ENCODE results near the gene ANKRD65.

Gene ANKRD65

DNA sequence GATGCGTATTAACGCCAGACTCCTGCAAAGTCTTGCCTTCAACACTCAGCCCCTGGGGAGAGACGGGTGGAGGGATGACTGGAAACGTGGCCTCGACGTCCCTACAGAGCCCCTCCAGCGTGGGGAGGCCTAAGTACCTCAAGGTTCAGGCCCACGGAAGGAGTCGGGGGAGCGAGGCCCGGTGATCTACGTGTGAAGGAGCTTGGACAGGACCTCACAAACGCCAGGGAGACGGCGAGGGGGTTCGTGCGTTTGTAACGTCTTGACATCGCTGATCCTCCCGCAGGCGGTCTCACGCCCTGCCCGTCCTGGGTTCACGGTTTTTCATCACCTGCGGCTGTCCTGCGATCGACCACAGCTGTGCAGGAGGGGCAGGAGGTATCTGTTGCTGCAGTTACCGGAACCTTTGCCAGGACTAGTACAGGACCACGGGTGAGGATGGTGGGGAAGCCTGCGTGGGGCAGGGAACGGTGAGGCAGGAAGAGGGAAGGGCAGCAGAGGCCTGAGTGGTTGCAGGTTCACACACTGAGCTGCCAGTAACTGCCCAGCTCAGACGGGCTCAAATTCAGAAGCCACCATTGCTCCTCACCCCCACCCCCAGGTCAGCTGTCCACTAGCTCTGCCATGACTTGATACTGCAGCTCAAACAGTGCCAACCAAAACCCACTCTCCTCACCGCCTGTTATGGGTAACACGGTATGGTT is 21.1 kb downstream of the ANKRD65 start:
- peak; percentile 41; the same call in 1 of the 2 replicates for TF ChIP-seq ZFX (IDR thresholded peaks at IDR 0.05)
- TF ChIP-seq, protein P1, sequence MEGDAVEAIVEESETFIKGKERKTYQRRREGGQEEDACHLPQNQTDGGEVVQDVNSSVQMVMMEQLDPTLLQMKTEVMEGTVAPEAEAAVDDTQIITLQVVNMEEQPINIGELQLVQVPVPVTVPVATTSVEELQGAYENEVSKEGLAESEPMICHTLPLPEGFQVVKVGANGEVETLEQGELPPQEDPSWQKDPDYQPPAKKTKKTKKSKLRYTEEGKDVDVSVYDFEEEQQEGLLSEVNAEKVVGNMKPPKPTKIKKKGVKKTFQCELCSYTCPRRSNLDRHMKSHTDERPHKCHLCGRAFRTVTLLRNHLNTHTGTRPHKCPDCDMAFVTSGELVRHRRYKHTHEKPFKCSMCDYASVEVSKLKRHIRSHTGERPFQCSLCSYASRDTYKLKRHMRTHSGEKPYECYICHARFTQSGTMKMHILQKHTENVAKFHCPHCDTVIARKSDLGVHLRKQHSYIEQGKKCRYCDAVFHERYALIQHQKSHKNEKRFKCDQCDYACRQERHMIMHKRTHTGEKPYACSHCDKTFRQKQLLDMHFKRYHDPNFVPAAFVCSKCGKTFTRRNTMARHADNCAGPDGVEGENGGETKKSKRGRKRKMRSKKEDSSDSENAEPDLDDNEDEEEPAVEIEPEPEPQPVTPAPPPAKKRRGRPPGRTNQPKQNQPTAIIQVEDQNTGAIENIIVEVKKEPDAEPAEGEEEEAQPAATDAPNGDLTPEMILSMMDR (conservative IDR thresholded peaks at IDR 0.05): no peak
- H3K27ac ChIP-seq: peak overlapping the region; percentile 91

DNA sequence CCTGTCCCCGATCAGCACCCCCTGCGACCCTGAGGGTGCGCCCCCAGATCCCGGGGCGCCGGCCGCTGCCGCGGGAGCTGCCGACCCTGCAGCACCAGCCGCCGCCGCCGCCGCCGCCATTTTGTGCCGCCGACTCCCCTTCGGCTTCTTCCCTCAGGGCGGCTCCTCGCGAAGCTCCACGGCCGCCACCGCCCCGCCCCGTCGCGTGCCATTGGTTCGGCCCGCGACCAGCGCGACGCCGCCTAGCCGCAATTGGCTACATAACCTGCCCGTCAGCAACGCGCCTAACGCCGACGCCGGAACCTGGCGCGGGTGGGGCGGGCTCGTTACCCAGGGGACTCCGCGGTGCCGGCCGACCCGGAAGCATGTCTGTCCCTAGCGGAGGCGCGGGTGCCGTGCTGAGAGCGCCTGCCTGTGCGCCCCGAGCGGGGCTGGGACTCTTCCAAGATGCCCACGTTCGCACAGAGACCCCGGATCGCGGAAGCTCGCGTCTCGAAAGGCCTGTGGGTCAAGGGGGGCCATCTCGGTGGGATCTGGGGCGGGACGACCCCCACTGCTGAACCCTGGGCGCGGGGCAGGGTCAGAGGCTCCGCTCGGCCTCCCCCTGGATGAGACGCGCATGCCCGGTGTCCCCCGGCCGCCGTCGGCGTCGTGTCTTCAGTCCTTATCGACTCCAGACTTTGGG is 21.7 kb downstream of the ANKRD65 start, which contains the start of gene CCNL2:
TSS of gene CCNL2 (minus strand) at position 149 of the 685 bp plus-strand sequence. CDS start at position 120, 29 bp downstream.
- H3K27ac ChIP-seq: peak within 1 kb of the TSS; percentile 91
- TF ChIP-seq, protein P1 (conservative IDR thresholded peaks at IDR 0.05): no peak; the same call in 1 of the 2 replicates
- peak; percentile 1; the same call in 1 of the 2 replicates for TF ChIP-seq ZFX (IDR thresholded peaks at IDR 0.05)

DNA sequence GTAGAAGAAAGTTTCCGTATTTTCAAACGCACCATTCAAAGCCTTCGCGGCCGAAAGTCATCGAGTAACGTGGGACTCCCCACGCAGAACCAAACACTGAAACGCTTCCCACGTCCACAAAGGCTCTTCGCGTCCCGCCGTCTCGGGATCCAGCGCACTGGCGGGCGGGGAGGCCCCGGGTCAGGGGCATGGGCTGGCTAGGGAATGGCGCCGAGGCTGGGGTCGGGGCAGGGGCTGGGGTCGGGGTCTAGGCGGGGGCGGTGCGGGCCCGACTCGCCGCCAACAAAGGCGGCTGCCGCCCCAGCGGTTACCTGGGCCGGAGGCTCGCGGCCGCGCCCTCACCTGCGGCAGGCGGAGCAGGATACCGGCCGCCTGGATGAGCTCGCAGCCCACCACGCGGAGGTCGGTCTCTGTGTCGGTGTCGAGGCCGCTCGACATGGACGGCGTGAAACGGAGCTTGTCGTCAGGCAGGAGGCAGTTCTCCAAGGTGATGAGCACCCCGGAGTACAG is 22.3 kb downstream of the ANKRD65 start:
- H3K27ac ChIP-seq: peak overlapping the region; percentile 91
- TF ChIP-seq, protein P1 (conservative IDR thresholded peaks at IDR 0.05): no peak
- no peak; the same call in 1 of the 2 replicates for TF ChIP-seq ZFX (IDR thresholded peaks at IDR 0.05)

DNA sequence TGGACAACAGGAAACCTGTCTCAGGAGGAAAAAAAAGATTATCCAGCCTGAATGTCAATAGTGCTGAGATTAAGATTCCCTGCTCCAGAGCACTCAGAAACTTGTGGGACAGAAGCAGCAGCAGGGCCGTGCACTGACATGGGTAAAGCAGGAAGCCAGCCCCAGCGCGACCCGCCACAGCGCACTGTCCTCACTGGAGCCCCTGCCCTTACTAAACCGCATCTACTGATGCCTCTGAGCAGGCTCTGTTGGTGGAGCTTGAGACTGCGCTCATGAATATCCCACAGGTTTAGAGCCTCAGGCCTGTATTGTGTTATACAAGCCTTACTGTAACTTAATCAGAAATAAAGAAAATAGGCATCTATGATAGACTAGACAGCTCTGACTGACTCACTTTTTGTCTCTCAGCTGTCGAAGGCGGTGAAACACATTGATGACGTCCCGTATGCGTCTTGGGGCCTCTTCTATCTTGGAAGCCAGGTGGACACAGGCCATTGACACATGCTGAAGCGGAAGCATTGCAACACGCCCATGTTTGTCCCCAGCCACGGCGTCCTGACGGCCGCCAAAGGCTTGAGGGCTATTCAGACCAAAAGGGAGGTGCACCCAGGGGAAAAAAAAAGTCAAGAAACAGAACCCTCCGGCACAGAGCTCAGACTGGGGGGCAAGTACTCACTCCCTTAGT is 23.1 kb downstream of the ANKRD65 start:
- no peak for TF ChIP-seq ZFX (IDR thresholded peaks at IDR 0.05)
- TF ChIP-seq, protein P1 (conservative IDR thresholded peaks at IDR 0.05): no peak

DNA sequence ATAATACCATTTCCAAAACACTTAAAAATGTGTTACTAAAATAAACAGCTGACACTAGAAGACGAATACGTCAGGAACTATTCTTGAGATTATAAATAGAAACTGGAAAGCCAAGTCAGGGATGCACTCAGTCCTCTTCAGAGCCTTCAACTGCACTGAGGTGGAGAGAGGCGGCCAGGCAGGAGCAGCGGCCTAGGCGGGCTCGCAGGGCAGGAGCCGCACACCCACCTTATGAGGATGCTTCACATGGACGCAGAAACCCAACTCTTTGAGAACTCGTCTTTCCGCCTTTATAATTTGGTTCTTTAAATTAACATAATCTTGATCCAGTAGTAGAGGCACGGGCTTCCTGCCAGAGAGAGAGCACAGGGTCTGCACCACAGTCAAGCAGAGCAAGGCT is 25.9 kb downstream of the ANKRD65 start:
- no peak overlapping the region for H3K27ac ChIP-seq
- TF ChIP-seq, protein P1 (conservative IDR thresholded peaks at IDR 0.05): no peak
- no peak for TF ChIP-seq ZFX (IDR thresholded peaks at IDR 0.05)

More for the DNA sequence above, 23.1 kb downstream of the ANKRD65 start:
- peak overlapping the region; percentile 91 for H3K27ac ChIP-seq

DNA sequence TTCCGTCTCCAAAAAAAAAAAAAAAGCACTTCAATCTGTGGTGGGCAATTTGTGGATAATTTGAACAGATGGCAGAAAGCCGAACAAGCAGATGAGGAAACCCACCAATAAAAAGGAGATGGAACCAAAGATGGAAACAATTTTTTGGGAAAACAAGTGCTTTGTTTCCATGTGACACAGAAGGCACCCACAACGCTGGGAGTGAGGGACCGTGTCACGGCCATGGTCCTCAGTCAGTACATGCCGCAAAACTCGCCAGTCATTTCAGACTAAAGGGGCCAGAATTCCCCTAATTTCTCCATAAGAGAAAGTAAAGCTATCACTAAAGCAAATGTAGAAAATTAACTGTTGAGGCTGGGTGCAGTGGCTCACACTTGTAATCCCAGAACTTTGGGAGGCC is 27.0 kb downstream of the ANKRD65 start:
- TF ChIP-seq ZFX (IDR thresholded peaks at IDR 0.05): no peak
- TF ChIP-seq, protein P1 (conservative IDR thresholded peaks at IDR 0.05): no peak
- no peak overlapping the region for H3K27ac ChIP-seq
